A172 (cell line): ENCODE measurements around the gene FAM83E. TPM values are rescaled to one million over a fixed set of nuclear protein-coding genes. Genes with fewer than 3 reads are reported as not detected.
"Not testable (repeated sequence)": the region's sequence is repeated elsewhere in the genome, so short reads cannot be mapped to it uniquely, and the experiment has no call there.

Source experiments
- DNase-seq: peaks from one replicate; pipeline ENCODE4 v3.0.0-alpha.2; 2015; ENCODE audit warnings: low spot score
- total RNA-seq: library from RNA; depleted of rRNA; stranded (reverse); fragments of >200 nt; shearing (Covaris generic); gene quantifications from 2 replicates; pipeline ENCODE4 v1.2.3, GENCODE V29; 2014; rRNA removed

Gene FAM83E
- 0.07 TPM in 1 of 2 replicates, not detected in the other for total RNA-seq

DNA sequence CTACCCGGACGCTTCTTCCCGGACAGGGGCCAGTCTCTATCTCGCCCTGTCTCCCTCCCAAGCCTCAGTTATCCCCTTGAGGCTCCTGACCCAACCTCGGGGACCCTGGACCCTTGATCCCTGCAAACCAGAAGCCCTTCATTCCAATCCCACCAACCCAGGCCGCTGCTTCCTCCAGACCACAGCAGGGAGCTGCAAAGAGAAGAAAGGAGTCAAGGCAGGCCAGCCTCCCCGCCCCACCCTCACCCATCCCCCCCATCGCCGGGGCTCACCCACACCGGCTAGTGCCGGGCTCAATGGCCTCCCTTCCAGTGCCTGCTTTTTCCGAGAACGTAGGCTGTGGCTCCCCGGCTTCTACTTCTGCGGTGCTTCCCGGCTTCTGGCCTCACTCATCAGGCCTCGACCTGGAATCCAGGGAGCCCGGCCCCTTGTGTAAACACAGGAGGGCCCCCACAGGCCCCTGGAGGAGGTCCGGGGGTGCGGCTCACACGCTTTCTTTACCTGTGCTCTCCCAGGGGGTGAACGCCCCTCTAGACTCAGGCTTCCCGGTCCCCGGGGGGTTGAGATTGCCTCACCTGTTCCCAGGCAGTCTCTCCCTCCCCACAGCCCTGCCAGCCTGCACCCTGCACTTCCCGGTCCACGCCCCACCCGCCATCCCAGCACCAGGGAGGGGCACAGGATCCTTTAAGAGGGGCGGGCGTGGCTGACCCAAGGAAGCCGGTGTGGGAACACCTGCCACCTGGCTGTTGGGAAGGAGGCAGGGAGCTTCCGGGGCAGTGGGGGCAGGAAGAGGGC, at the start of gene FAM83E:
Gene FAM83E (minus strand): TSS at position 641 of the 795 bp plus-strand sequence. CDS start 1,704 bp downstream, outside the sequence.
- no peak for DNase-seq

- no peak for DNase-seq
Observed at GRCh38 chr19:48664476-48664875, 49.6 kb upstream of the FAM83E start.

DNA sequence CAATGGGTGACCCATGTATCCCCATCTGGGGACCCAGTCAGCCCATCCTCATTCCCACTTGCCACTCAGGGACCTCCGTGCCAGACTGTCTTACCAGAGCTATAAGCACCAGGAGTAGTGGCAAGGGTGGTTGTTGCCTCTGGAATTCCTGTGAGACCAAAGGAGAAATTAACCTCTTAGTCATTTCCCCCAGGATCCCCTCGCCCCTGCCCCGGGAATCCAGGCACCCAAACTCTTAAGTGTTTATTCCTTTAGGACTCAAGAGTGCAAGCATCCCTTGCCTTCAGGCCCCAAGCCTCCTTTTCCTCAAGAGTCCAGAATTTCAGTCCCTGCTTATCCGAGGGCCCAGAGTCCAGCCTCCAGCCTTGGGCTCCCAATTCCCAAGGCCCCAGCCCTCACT, 48.8 kb upstream of the FAM83E start:
- DNase-seq, result no peak

GRCh38 chr19:48661711-48662090, 46.8 kb upstream of the FAM83E start:
- no peak for DNase-seq

- DNase-seq, result peak; percentile 84
Observed at GRCh38 chr19:48660852-48661710, 46.2 kb upstream of the FAM83E start.

- peak; percentile 57 for DNase-seq
Observed at GRCh38 chr19:48659768-48660167, 44.9 kb upstream of the FAM83E start.

- DNase-seq, result no peak
Observed at GRCh38 chr19:48658483-48658882, 43.6 kb upstream of the FAM83E start.

- not testable (repeated sequence) for DNase-seq
Observed at GRCh38 chr19:48657828-48658227, 43.0 kb upstream of the FAM83E start.

GRCh38 chr19:48656840-48657474, 42.1 kb upstream of the FAM83E start:
- DNase-seq, result peak; percentile 86

GRCh38 chr19:48654299-48655059, 39.6 kb upstream of the FAM83E start:
- no peak for DNase-seq

GRCh38 chr19:48651683-48652048, 36.8 kb upstream of the FAM83E start:
- DNase-seq, result no peak

GRCh38 chr19:48650974-48651682, 36.3 kb upstream of the FAM83E start:
- no peak for DNase-seq

GRCh38 chr19:48648134-48648533, 33.3 kb upstream of the FAM83E start:
- no peak for DNase-seq

GRCh38 chr19:48646722-48647216, 31.9 kb upstream of the FAM83E start:
- no peak for DNase-seq

GRCh38 chr19:48646001-48646721, 31.3 kb upstream of the FAM83E start, which contains the start of gene CA11:
CA11 (minus strand) TSS chr19:48646187; CDS start chr19:48645632, 555 bp downstream.
- peak; percentile 55 for DNase-seq

DNA sequence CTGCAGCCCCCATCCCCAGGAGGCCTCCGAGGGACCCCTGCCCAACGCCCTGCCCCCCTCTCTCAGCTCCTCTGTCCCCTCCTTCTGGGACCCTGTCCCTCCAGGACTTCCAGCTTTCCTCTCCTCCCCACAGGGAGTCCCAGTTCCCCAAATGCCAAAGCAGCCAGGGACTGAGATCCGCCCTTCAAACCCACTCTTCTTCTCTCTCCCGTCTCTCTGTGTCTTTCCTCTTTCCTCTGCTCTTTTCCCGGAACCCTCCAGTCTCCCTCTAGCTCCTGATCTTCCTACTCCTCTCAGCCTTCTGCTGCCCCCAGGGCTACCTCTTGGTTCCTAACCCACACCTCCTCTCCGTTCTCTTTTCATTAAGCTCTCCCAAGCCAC, 30.7 kb upstream of the FAM83E start:
- DNase-seq, result no peak

DNA sequence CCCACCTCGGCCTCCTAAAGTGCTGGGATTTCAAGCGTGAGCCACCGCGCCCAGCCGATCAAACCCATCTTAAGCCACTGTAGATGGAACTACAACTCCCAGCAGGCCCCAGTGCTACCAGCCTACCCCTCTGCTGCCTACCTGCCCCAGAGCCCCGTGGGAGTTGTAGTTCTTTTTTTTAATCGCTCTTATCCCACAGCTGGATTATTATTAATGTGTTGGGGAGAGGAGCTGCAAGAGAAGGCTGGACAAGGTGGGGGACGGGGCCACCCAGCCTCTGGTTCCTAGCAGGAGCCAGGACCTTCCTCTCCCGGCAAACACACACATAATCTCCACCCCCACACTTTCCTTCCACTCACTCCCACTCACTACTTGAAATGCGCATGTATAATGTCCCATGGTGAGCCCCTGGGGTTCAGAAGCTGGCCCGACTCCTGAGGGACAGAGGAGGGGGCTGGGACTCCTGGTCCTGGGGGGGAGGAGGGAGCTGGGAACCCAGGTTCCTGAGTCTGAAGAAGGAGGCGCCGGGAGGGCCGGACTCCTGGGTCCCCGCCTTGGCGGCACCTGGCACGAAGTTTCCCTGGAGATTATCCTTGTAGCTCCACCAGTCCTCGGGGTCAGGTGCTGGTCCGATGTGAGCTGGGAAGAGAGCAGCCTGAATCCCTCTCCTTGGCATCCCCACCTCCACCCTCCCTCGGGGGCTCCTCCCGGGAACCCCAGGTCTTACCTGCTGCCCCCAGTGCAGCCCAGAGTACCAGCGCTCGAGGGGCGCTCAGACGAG, 30.2 kb upstream of the FAM83E start:
- peak; percentile 53 for DNase-seq

DNA sequence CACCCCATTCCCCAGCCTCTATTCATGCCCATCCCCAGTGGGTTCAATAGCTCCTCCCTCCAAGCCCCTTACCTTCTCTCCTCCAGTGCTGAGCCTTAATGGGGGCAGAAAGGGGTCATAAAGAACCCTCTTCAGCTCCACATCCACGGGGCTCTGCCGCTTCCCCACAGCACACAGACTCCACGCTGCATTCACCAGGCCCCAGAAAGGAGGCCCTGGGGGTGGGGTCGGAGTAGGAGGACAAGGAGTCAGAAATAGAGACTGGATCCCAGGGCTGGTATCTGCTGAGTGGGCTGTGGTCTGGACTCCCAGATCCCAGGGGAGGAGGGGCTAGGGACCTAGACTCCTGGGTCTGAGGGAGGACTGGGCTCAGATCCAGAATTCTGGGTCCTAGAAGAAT, 29.5 kb upstream of the FAM83E start:
- no peak for DNase-seq

DNA sequence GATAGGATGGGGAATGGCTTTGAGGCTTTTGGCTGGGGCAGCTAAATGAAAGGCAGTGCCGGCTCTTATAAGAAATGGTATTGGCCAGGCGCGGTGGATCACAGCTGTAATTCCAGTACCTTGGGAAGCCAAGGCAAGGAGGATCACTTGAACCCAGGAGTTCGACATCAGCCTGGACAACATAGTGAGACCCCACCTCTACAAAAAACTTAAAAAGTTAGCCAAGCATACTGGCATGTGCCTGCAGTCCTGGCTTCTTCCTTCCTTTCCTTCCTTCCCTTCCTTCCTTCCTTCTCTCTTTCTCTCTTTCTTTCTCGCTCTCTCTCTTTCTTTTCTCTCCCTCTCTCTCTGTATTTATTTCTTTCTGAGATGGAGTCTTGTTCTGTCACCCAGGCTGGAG, 28.0 kb upstream of the FAM83E start:
- DNase-seq, result no peak
